ENCODE data around the gene GOLGB1.

Gene GOLGB1

GRCh38 chr3:121670676-121671075 lies 78.9 kb downstream of the GOLGB1 start:
- in situ Hi-C loops (cut with HindIII; ENCODE audit: low pct_ligation_motif_present, low sequenced_read_pairs) = no loop called here
- no peaks in the 10 kb centered on the region for H3K27me3 ChIP-seq (replicated peaks)
- no peak overlapping the region for H3K4me3 ChIP-seq (ENCODE audit: low read depth, low read length)
- H3K36me3 ChIP-seq (replicated peaks) = peaks cover 51% of the 10 kb centered on the region
- H3K27ac ChIP-seq = no peak overlapping the region
- TF ChIP-seq CTCF (IDR thresholded peaks at IDR 0.05; ENCODE audit: low read depth, low read length, missing control alignments) = no peak
- DNase-seq = no peak

- Histone ChIP-seq H3K27ac (no peak overlapping the region), H3K4me3 (ENCODE audit: low read depth, low read length) (no peak overlapping the region), H3K36me3 (replicated peaks) (peaks cover 58% of the 10 kb centered on the region), H3K27me3 (replicated peaks) (no peaks in the 10 kb centered on the region)
- TF ChIP-seq CTCF (IDR thresholded peaks at IDR 0.05; ENCODE audit: low read depth, low read length, missing control alignments) = no peak
- DNase-seq = no peak
- in situ Hi-C loops (cut with HindIII; ENCODE audit: low pct_ligation_motif_present, low sequenced_read_pairs) = no loop called here
Measured at GRCh38 chr3:121667333-121667732, 82.2 kb downstream of the GOLGB1 start.

- TF ChIP-seq CTCF (IDR thresholded peaks at IDR 0.05; ENCODE audit: low read depth, low read length, missing control alignments) = no peak
- peaks cover 50% of the 10 kb centered on the region for H3K36me3 ChIP-seq (replicated peaks)
- in situ Hi-C loops (cut with HindIII; ENCODE audit: low pct_ligation_motif_present, low sequenced_read_pairs) = no loop called here
- H3K4me3 ChIP-seq (ENCODE audit: low read depth, low read length) = no peak overlapping the region
- DNase-seq = no peak
- no peaks in the 10 kb centered on the region for H3K27me3 ChIP-seq (replicated peaks)
- no peak overlapping the region for H3K27ac ChIP-seq
Measured at GRCh38 chr3:121665488-121665887, 84.1 kb downstream of the GOLGB1 start.

- in situ Hi-C loops (cut with HindIII; ENCODE audit: low pct_ligation_motif_present, low sequenced_read_pairs) = no loop called here
- no peak overlapping the region for H3K4me3 ChIP-seq (ENCODE audit: low read depth, low read length)
- DNase-seq = no peak
- peaks cover 44% of the 10 kb centered on the region for H3K36me3 ChIP-seq (replicated peaks)
- no peak for TF ChIP-seq CTCF (IDR thresholded peaks at IDR 0.05; ENCODE audit: low read depth, low read length, missing control alignments)
- H3K27me3 ChIP-seq (replicated peaks) = no peaks in the 10 kb centered on the region
- H3K27ac ChIP-seq = no peak overlapping the region
Measured at GRCh38 chr3:121663171-121663847, 86.2 kb downstream of the GOLGB1 start.

GRCh38 chr3:121662742-121663141 lies 86.8 kb downstream of the GOLGB1 start:
- peaks cover 41% of the 10 kb centered on the region for H3K36me3 ChIP-seq (replicated peaks)
- no peak overlapping the region for H3K4me3 ChIP-seq (ENCODE audit: low read depth, low read length)
- no peak for DNase-seq
- in situ Hi-C loops (cut with HindIII; ENCODE audit: low pct_ligation_motif_present, low sequenced_read_pairs) = no loop called here
- H3K27ac ChIP-seq = no peak overlapping the region
- no peak for TF ChIP-seq CTCF (IDR thresholded peaks at IDR 0.05; ENCODE audit: low read depth, low read length, missing control alignments)
- H3K27me3 ChIP-seq (replicated peaks) = no peaks in the 10 kb centered on the region

- H3K36me3 ChIP-seq (replicated peaks) = peaks cover 27% of the 10 kb centered on the region
- no peak overlapping the region for H3K4me3 ChIP-seq (ENCODE audit: low read depth, low read length)
- no peak overlapping the region for H3K27ac ChIP-seq
- TF ChIP-seq CTCF (IDR thresholded peaks at IDR 0.05; ENCODE audit: low read depth, low read length, missing control alignments) = no peak
- DNase-seq = no peak
- in situ Hi-C loops (cut with HindIII; ENCODE audit: low pct_ligation_motif_present, low sequenced_read_pairs) = no loop called here
- H3K27me3 ChIP-seq (replicated peaks) = no peaks in the 10 kb centered on the region
Measured at GRCh38 chr3:121661376-121661775, 88.2 kb downstream of the GOLGB1 start.

All from brain microvascular endothelial cell (primary cell).